GM19023 (cell line): Measurements from ENCODE around the gene CADPS2.
"Not testable (repeated sequence)": the region's sequence is repeated elsewhere in the genome, so short reads cannot be mapped to it uniquely, and the experiment has no call there.

Source experiments
- ATAC-seq: cut with Tn5 transposase; IDR thresholded peaks from one replicate; pipeline ENCODE4 v1.9.1; 2021; ENCODE audit warnings: mild to moderate bottlenecking, moderate library complexity; ENCODE audit not compliant: unreplicated experiment

Gene CADPS2

GRCh38 chr7:122850528-122850927 lies 35.7 kb downstream of the CADPS2 start:
- ATAC-seq: no peak

- no peak for ATAC-seq
Observed at GRCh38 chr7:122849957-122850328, 36.3 kb downstream of the CADPS2 start.

DNA sequence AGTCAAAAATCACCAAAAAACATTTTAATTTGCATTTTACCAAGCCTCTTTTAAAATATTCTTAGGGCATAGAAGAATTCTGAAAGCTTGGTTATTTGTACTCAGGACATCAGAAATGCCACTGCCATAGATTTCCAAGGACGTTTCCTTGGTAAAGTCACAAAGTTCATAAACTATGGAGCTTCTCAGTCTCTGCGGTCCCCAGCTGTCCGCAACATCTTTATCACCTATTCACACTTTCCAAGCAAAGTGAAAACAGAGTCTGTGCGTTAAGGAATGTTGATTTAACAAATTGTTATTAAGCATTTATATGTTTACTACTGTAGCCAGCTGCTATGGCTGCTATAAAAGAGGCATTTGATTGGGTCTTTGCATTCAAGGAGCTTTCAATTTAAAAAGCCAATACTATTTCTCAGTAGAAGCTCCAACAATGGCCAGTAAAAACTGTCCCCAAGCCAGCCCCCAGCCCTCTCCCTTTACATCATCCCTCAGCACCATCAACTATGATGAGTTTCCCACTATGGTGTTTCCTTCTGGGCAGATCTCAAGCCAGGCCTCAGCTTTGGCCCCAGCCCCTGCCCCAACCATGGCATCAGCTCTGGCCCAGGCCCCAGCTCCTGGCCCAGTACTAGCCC lies 36.8 kb downstream of the CADPS2 start:
- ATAC-seq: no peak

- no peak for ATAC-seq
Observed at GRCh38 chr7:122847871-122848473, 38.3 kb downstream of the CADPS2 start.

- no peak for ATAC-seq
Observed at GRCh38 chr7:122846591-122846990, 39.7 kb downstream of the CADPS2 start.

GRCh38 chr7:122845286-122845685 lies 41.0 kb downstream of the CADPS2 start:
- no peak for ATAC-seq

- no peak for ATAC-seq
Observed at GRCh38 chr7:122844191-122844988, 41.9 kb downstream of the CADPS2 start.

- ATAC-seq: no peak
Observed at GRCh38 chr7:122842971-122843370, 43.3 kb downstream of the CADPS2 start.

DNA sequence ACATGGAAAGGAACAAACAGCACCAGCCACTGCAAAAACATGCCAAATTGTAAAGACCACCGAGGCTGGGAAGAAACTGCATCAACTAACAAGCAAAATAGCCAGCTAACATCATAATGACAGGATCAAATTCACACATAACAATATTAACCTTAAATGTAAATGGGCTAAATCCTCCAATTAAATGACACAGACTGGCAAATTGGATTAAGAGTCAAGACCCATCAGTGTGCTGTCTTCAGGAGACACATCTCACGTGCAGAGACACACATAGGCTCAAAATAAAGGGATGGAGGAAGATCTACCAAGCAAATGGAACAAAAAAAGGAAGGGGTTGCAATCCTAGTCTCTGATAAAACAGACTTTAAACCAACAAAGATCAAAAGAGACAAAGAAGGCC lies 50.0 kb downstream of the CADPS2 start:
- ATAC-seq: not testable (repeated sequence)

- ATAC-seq: not testable (repeated sequence)
Observed at GRCh38 chr7:122834571-122834942, 51.7 kb downstream of the CADPS2 start.

DNA sequence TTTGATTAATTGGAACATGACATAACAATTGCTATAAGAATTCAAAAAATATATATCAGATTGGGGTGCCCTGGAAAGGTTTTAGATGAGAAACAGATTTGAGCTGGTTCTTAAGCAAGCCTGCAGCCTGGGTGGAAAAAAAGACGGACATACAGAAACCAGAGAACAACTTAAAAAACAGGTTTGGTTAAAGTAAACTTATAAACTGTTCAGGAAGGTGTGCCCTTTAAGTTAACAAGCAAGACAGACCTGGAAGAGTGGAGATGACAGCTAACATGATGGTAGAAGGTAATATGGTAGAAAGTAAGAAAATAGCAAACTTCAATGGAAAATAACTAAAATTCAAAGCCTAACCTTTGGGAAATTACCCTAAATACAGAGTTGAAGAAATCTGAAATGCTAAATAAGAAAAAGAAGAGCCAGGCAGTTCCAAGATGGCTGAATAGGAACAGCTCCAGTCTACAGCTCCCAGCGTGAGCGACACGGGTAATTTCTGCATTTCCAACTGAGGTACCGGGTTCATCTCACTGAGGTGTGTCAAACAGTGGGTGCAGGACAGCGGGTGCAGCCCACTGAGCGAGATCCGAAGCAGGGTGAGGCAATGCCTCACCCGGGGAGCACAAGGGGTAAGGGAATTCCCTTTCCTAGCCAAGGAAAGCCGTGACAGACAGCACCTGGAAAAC lies 52.2 kb downstream of the CADPS2 start:
- no peak for ATAC-seq

GRCh38 chr7:122831436-122831835 lies 54.8 kb downstream of the CADPS2 start:
- no peak for ATAC-seq

GRCh38 chr7:122829962-122830361 lies 56.3 kb downstream of the CADPS2 start:
- no peak for ATAC-seq

GRCh38 chr7:122827763-122828162 lies 58.5 kb downstream of the CADPS2 start:
- ATAC-seq: no peak

DNA sequence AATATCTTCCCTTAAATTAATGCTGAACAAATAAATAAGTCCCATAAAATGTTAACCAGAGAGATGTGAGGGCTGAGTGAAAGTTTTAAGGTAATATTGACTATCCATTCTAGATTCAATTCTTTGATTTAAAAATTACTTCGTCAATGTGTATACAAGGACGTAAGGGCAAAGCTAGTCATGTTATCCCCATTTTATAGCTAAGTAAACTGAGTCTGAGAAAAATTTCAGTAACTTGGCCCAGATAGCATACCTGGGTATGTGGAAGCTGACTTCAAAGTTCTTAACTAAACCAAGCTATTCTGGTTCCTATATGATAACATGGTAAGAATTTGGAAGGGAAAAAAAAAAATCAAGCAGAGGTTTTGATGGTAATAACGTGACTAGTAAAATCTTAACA lies 72.4 kb downstream of the CADPS2 start:
- ATAC-seq: no peak

GRCh38 chr7:122803851-122804250 lies 82.4 kb downstream of the CADPS2 start:
- ATAC-seq: no peak

GRCh38 chr7:122803323-122803722 lies 82.9 kb downstream of the CADPS2 start:
- no peak for ATAC-seq

DNA sequence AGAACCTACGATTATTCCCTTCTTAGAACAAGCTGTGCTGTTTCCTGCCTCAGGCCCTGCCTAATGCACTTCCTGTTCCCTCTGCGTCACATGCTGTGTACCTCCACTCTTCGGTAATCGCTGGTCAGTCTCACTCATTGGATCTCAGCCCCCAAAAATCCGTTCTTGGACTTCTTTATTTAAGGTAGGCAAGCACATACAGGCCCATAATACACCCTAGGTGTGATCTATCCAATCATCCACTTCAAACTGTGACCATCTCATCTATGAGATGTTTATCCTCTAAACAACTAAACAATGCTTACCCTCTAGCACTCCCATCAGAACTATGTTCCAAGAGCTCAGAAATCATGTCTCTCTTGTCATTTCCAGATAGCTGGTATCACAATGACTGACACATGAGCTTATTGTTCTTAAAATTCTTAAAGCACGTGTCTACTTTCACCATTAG lies 83.9 kb downstream of the CADPS2 start:
- no peak for ATAC-seq

GRCh38 chr7:122791959-122792545 lies 94.2 kb downstream of the CADPS2 start:
- ATAC-seq: no peak

DNA sequence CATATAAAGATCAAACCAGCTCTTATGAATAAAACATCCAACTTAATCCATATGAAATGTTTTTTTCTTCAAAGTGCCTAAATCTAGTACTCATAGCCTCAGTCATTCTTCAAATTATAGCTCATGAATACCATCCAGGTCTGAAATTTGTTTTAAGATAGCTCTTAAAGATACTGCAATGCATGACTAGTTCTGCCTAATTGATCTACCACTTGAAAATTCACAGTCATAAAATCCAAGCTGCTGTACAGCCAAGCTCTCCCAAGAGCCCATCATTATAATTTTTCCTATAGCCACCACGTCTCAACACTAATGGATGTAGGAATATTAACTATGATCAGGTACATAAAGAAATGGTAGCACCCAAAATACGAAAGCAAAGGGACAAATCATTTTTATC lies 95.7 kb downstream of the CADPS2 start:
- no peak for ATAC-seq

- ATAC-seq: no peak
Observed at GRCh38 chr7:122790132-122790531, 96.1 kb downstream of the CADPS2 start.
